ENCODE data around the gene PER2.

GRCh38 chr2:238203094-238203972 is 85.1 kb downstream of the PER2 start, which contains the start of gene ILKAP:
- no peak for TF ChIP-seq YY1 (IDR thresholded peaks at IDR 0.05; ENCODE audit: insufficient read depth, insufficient read length)
- TF ChIP-seq ZNF274 (IDR thresholded peaks at IDR 0.05; ENCODE audit: low read depth, low read length) = no peak
- no peak for TF ChIP-seq SUZ12 (IDR thresholded peaks at IDR 0.05; ENCODE audit: extremely low read depth, insufficient read depth, insufficient read length)
